SU-DHL-6 (cell line): ENCODE results near the gene MYLK3.

Experiments
- EZH2phosphoT487 ChIP-seq: fragments of 200-600 bp; sonication (generic), shearing (Covaris generic); conservative IDR thresholded peaks from 2 replicates; pipeline ENCODE4 v1.6.1; 2018; ENCODE audit warnings: mild to moderate bottlenecking, antibody characterized with exemption, low read length, moderate library complexity, mixed read lengths
- TF ChIP-seq, protein P1 (sequence below): fragments of 200-600 bp; sonication (generic); IDR thresholded peaks from one replicate; pipeline ENCODE4 v1.5.1; 2017; ENCODE audit warnings: antibody characterized with exemption, mild to moderate bottlenecking, low read length, moderate library complexity; ENCODE audit not compliant: insufficient read depth, poor library complexity, severe bottlenecking

DNA sequence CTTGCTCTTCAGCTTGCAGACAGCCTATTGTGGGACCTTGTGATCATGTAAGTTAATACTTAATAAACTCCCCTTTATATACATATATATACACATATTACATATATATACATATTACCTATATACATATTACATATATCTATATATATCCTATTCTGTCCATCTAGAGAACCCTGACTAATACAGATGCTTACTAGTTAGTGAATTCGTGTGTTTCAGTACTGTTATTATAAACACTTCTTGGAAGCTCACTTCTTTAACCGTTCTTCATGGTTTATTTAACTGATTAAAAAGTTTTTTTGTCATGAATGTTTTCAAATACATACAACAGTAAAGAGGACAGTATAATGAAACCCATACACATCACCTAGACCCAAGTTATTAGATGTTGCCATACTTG, 46.1 kb downstream of the MYLK3 start:
- TF ChIP-seq, protein P1, sequence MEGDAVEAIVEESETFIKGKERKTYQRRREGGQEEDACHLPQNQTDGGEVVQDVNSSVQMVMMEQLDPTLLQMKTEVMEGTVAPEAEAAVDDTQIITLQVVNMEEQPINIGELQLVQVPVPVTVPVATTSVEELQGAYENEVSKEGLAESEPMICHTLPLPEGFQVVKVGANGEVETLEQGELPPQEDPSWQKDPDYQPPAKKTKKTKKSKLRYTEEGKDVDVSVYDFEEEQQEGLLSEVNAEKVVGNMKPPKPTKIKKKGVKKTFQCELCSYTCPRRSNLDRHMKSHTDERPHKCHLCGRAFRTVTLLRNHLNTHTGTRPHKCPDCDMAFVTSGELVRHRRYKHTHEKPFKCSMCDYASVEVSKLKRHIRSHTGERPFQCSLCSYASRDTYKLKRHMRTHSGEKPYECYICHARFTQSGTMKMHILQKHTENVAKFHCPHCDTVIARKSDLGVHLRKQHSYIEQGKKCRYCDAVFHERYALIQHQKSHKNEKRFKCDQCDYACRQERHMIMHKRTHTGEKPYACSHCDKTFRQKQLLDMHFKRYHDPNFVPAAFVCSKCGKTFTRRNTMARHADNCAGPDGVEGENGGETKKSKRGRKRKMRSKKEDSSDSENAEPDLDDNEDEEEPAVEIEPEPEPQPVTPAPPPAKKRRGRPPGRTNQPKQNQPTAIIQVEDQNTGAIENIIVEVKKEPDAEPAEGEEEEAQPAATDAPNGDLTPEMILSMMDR: no peak
- TF ChIP-seq EZH2phosphoT487: no peak
